ENCODE measurements around the gene AKAP7. TPM values are rescaled to one million over a fixed set of nuclear protein-coding genes. Genes with fewer than 3 reads are reported as not detected.

AKAP7 gene
- 6.3 and 9.1 TPM in 2 replicates for total RNA-seq

GRCh38 chr6:131135244-131136020, at the start of gene AKAP7:
TSS of gene AKAP7 (plus strand) at chr6:131135467. CDS start at chr6:131135764, 297 bp downstream.

Other genes with a start within 250 kb of the AKAP7 start
- 231 and 267 TPM in 2 replicates for gene EPB41L2, start 72.2 kb upstream of the AKAP7 start, total RNA-seq